GM20000 (cell line): Measurements from ENCODE around the gene EMSY.

Experiments
- DNase-seq: peaks from one replicate; pipeline ENCODE4 v3.0.0; 2012; ENCODE audit warnings: low spot score
- TF ChIP-seq, protein P1 (sequence below): IDR thresholded peaks from 2 replicates; pipeline ENCODE4 v1.5.1; 2012; ENCODE audit warnings: mild to moderate bottlenecking, control low read depth; ENCODE audit errors: extremely low read depth, missing control alignments

Gene EMSY

GRCh38 chr11:76599041-76600013 is 154.5 kb downstream of the EMSY start:
- TF ChIP-seq, protein P1, sequence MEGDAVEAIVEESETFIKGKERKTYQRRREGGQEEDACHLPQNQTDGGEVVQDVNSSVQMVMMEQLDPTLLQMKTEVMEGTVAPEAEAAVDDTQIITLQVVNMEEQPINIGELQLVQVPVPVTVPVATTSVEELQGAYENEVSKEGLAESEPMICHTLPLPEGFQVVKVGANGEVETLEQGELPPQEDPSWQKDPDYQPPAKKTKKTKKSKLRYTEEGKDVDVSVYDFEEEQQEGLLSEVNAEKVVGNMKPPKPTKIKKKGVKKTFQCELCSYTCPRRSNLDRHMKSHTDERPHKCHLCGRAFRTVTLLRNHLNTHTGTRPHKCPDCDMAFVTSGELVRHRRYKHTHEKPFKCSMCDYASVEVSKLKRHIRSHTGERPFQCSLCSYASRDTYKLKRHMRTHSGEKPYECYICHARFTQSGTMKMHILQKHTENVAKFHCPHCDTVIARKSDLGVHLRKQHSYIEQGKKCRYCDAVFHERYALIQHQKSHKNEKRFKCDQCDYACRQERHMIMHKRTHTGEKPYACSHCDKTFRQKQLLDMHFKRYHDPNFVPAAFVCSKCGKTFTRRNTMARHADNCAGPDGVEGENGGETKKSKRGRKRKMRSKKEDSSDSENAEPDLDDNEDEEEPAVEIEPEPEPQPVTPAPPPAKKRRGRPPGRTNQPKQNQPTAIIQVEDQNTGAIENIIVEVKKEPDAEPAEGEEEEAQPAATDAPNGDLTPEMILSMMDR: no peak
- no peak for DNase-seq

DNA sequence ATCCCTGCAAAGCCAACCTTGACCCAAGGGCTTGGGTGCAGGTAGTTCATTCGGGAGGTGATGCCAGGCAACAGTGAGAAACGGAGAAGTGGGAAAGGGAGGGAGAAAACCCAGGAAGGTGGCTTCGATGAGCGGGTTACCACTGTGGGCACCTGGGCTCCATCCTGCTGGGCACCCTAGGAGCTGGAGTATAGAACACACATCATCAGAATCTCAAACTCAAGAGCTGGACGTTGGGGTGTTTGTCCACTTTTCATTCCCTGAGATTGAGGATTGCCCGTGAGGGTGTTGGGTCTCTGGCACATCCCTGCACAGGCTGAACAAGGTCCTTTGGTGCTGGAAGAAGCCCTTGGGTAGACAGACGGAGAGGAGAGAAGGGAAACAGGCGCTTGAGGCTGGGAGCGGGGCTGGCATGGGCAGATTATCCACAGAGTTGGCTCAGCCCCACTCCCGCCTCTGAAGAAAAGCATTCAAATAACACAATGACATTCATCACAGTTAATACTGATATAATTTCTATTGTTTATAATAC is 155.4 kb downstream of the EMSY start:
- TF ChIP-seq, protein P1: no peak
- DNase-seq: no peak

DNA sequence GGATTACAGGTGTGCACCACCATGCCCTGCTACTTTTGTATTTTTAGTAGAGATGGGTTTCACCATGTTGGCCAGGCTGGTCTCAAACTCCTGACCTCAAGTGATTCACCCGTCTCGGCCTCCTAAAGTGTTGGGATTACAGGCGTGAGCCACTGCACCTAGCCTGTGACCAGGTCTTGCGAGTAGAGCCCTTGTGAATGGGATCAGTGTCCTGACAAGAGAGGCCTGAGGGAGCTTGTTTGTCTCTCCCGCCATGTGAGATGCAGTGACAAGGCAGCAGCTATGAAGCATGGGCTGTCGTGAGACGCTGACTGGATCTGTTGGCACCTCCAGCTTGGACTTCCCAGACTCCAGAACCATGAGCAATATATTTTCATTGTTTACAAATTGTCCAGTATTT is 156.5 kb downstream of the EMSY start:
- DNase-seq: no peak
- TF ChIP-seq, protein P1: no peak

DNA sequence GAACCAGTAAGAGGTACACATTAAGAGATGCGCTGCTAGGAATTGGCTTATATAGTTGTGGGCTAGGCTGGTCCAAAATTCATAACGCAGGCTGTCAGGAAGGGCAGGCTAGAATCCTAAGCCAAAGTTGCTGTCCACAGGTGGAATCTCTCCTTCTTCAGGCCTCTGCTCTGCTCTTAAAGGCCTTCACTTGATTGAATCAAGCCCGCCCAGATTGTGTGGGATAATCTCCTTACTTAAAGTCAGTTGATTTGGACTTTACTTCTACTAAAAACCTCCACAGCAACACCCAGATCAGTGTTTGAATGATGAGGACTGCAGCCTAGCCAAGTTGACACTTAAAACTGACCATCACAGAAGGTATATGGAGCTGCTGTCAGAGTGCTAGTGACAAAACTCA is 156.9 kb downstream of the EMSY start:
- no peak for DNase-seq
- TF ChIP-seq, protein P1: no peak

GRCh38 chr11:76602431-76602861 is 157.6 kb downstream of the EMSY start:
- TF ChIP-seq, protein P1: no peak
- DNase-seq: no peak
